Lower lobe of right lung (tissue), 2 donors: ENCODE results near the gene LCOR. TPM values are rescaled to one million over a fixed set of nuclear protein-coding genes. Genes with fewer than 3 reads are reported as not detected.

Experiments
- ATAC-seq, 2 donors: fragments of 200-7000 bp; cut with Tn5 transposase; one replicate each; pipeline ENCODE4 v1.9.1; 2020 to 2022; ENCODE audit warnings: mild to moderate bottlenecking in 2 of 2, moderate library complexity in 2 of 2
- DNase-seq: peaks from one replicate; pipeline ENCODE4 v3.0.0-alpha.2; 2020
- H3K27ac ChIP-seq: fragments of 200-600 bp; one replicate; pipeline ENCODE4 v1.8.0; 2022
- H3K27me3 ChIP-seq: fragments of 200-600 bp; one replicate; pipeline ENCODE4 v1.8.0; 2022; ENCODE audit warnings: low read depth
- H3K36me3 ChIP-seq: fragments of 200-600 bp; one replicate; pipeline ENCODE4 v1.8.0; 2022; ENCODE audit warnings: mild to moderate bottlenecking
- H3K4me1 ChIP-seq: fragments of 200-600 bp; one replicate; pipeline ENCODE4 v1.8.0; 2022
- H3K4me3 ChIP-seq: fragments of 200-600 bp; one replicate; pipeline ENCODE4 v1.8.0; 2022; ENCODE audit warnings: mild to moderate bottlenecking
- H3K9me3 ChIP-seq: fragments of 200-600 bp; one replicate; pipeline ENCODE4 v1.8.0; 2022
- intact Hi-C: fragments of 100-400 bp; cut with DNase I; formaldehyde crosslinking; loops from one replicate; pipeline ENCODE4 v1.11.0; 2022
- total RNA-seq: library from RNA; stranded (reverse); fragmentation: NEBNext Ultra II Directional; extraction: Animal tissue kit (Norgen Biotek cat#: 25700); gene quantifications from one replicate; pipeline ENCODE4 v1.2.1, GENCODE V29; 2021
- TF ChIP-seq, protein P1 (sequence below): fragments of 200-600 bp; IDR thresholded peaks from one replicate; pipeline ENCODE4 v1.8.0; 2022; ENCODE audit warnings: antibody characterized with exemption, mild to moderate bottlenecking
- donor health status: DM: no; HTN: yes; CAD: no; lungs with severe emphysema.

Gene LCOR
- total RNA-seq, 1 donor from 2014 or later = 34.7 TPM

DNA sequence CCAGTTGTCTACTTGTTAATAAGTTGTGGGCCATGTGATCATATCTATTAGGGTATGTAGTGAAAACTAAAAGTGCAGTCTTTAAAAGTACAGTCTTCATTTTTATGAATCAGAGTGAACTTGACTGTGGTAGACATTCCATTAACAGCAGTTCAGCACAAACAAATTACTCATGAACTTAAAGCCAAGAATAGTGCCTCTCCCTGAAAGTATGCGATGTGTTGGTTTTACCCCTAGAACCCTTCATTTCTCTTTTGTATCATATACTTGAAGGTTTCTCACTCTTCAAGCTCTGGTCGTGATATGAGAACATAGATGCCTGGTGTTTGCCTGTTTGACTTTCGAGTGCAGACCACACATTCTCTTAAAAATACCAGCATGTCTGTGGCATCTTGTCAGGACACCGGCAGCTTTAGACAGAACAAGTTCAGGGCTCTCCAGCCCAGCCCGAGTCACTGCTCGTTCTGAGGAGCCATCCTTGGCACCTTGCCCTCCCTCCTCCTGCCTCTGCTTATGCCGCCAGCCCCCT, 159.3 kb downstream of the LCOR start:
- H3K27me3 ChIP-seq = no peaks in the 10 kb centered on the region
- no peak overlapping the region for H3K4me3 ChIP-seq
- TF ChIP-seq, protein P1, sequence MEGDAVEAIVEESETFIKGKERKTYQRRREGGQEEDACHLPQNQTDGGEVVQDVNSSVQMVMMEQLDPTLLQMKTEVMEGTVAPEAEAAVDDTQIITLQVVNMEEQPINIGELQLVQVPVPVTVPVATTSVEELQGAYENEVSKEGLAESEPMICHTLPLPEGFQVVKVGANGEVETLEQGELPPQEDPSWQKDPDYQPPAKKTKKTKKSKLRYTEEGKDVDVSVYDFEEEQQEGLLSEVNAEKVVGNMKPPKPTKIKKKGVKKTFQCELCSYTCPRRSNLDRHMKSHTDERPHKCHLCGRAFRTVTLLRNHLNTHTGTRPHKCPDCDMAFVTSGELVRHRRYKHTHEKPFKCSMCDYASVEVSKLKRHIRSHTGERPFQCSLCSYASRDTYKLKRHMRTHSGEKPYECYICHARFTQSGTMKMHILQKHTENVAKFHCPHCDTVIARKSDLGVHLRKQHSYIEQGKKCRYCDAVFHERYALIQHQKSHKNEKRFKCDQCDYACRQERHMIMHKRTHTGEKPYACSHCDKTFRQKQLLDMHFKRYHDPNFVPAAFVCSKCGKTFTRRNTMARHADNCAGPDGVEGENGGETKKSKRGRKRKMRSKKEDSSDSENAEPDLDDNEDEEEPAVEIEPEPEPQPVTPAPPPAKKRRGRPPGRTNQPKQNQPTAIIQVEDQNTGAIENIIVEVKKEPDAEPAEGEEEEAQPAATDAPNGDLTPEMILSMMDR = no peak
- DNase-seq = no peak
- intact Hi-C loops = no loop called here
- H3K9me3 ChIP-seq = no peaks in the 10 kb centered on the region
- ATAC-seq = peak in 1 of 2 donors; percentile 18
- H3K4me1 ChIP-seq = no peaks in the 10 kb centered on the region
- H3K36me3 ChIP-seq = no peaks in the 10 kb centered on the region
- H3K27ac ChIP-seq = no peak overlapping the region

DNA sequence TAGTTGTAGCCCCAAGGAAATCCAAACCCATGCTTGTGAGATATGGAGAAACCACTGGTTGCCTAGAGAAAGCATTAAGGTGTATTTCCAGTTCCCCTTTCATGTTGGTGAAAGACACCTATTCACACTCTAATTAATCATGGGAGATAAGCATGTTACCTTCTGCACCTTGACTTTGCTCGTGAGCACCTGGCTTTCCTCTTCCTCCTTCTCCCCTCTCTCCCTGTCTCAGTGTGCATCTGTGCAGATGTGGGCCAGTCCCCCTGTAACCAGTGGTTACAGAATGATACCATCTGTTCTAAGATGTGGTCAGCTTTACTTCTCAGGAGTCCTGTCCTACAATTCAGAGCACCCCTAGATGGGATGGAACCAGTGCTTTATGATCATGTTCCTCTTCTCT, 160.6 kb downstream of the LCOR start:
- ATAC-seq = no peak
- H3K27me3 ChIP-seq = no peaks in the 10 kb centered on the region

DNA sequence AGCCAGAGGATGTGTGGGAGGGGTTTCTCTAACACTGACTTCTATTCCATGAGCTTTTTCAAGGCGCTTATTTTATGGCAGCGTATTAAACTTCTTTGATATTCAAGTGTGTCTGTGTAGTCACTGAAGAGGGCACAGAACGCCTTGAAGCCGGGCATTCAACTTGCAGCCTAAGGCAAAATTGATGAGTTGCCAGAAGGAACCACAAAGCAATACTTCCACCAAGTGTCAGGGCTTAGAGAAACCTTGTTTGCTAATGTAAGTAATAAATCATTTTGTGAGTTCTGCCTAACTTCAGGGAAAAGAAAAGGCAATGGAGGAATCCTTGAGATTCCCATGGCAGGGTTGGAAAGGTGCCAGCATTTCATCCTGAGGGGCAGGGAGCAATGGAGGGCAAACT, 163.8 kb downstream of the LCOR start:
- intact Hi-C loops = no loop called here
- no peak for ATAC-seq
- H3K27me3 ChIP-seq = no peaks in the 10 kb centered on the region
- no peak overlapping the region for H3K27ac ChIP-seq
- no peaks in the 10 kb centered on the region for H3K36me3 ChIP-seq
- TF ChIP-seq, protein P1 = no peak
- H3K9me3 ChIP-seq = no peaks in the 10 kb centered on the region
- no peak for DNase-seq
- H3K4me1 ChIP-seq = no peaks in the 10 kb centered on the region
- H3K4me3 ChIP-seq = no peak overlapping the region

More for the DNA sequence above, 160.6 kb downstream of the LCOR start:
- Histone ChIP-seq H3K4me1 (no peaks in the 10 kb centered on the region), H3K27ac (no peak overlapping the region), H3K9me3 (no peaks in the 10 kb centered on the region), H3K36me3 (no peaks in the 10 kb centered on the region), H3K4me3 (no peak overlapping the region)
- intact Hi-C loops = no loop called here
- TF ChIP-seq, protein P1 = no peak
- no peak for DNase-seq

DNA sequence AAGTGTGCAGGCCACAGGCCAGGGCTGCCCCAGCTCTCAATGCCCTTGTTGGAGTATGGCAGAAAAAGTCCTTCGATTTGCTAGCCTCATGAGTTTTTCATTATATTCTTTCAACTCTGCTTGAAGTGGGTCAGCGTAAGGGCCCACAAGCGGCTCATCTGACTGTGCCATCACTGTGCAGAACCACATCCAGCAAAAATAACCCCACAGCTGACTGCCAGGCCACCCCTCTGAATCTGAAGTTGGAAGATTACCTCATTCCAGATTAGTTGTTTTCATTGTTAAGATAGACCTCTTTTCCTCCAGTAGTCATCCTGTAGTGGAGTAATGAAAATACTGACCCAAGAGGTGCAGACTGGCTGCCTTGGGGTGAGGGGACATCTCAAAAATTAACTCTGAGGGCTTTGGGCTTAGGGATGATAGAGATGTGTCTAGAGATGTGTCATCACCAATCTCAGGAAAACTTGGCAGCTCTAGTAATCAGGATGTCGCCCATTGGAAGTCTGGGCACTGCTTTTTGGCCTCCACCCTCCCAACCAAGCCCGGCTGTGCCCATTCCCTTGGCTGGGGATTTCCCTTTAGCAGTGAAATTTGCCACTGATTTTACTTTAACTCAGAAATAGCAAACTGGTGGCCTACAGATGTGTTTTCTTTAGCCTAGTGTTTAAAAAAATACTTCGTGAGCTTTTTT, 164.3 kb downstream of the LCOR start:
- Histone ChIP-seq H3K27ac (no peak overlapping the region), H3K4me1 (no peaks in the 10 kb centered on the region), H3K9me3 (no peaks in the 10 kb centered on the region), H3K27me3 (no peaks in the 10 kb centered on the region), H3K4me3 (no peak overlapping the region), H3K36me3 (no peaks in the 10 kb centered on the region)
- ATAC-seq = no peak
- TF ChIP-seq, protein P1 = no peak
- intact Hi-C loops = no loop called here
- no peak for DNase-seq

DNA sequence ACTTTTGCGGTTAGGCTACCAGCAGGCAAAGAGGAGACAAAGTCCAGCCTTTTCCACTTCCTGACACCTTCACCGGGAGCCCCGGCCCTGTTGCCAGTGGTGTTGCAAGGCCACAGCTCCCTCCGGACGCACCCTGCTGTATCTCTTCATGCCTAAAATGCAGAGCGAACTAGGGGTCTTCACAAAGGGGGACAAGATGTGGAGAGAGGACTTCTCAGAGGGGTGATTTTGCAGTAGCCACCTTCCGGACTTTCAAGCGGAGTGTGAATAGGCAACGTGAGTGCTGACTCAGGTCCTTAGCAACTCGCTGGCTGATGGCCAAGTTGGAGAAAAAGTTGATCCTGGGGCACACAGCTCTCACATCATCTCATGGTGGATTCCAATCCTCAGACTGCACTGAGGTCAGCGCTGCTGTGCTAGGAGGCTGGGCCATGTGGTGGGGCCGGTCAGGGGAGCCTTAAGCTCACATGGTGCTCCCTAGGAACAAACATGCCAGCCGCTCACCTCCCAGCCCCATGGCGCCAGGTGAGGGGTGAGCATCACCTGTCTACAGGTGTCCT, 166.3 kb downstream of the LCOR start:
- Histone ChIP-seq H3K27ac (no peak overlapping the region), H3K4me1 (no peaks in the 10 kb centered on the region), H3K36me3 (no peaks in the 10 kb centered on the region), H3K9me3 (no peaks in the 10 kb centered on the region), H3K27me3 (no peaks in the 10 kb centered on the region), H3K4me3 (no peak overlapping the region)
- DNase-seq (no peak), ATAC-seq (no peak)
- intact Hi-C loops = no loop called here
- TF ChIP-seq, protein P1 = no peak
